RKO (cell line): ENCODE results near the gene CD209.
"Not testable (repeated sequence)": the region's sequence is repeated elsewhere in the genome, so short reads cannot be mapped to it uniquely, and the experiment has no call there.

Experiments used
- DNase-seq: peaks from one replicate; pipeline ENCODE4 v3.0.0-alpha.2; 2016; ENCODE audit warnings: low spot score

The CD209 gene

DNA sequence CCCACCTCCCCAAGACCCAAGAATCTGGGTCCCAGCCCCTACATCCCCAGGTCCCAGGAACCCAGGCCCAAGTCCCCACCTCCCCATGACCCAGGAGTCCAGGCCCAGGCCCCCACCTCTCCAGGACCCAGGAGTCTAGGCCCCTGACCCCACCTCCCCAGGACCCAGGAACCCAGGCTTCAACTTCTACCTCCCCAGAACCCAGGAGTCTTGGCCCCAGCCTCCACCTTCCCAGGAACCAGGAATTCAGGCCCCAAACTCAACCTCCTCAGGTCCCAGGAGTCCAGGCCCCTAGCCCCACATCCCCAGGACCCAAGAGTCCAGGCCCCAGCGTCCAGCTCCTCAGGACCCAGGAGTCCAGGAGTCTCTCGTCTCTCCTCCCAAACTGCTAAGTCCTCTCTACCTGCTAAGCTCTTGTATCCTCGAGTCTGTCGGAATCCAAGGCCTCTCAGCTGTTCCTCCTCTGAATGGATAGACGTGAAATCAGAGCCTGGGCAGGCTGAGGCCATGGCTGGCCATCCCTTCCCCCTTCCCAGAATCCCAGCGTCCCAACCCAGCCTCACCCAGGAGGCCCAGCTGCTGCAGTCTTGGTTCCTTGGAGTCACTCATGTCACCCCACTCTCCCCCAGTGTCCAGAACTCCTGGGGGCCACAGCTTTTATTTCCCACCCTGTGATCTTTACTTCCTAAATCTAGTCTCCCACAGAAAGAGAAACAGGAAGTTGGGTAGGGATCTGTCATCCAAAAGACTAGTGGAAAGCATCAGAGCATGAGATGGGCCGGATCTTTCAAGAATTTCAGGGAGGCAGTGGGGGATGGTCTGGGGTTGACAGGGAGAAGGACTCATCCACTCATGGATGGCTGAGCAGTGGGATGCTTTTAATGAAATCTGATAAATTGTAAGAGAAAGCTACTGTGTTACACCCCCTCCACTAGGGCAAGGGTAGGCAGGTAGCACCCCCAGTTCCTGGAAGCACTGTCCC lies at the start of gene CD209:
TSS of gene CD209 (minus strand) at position 632 of the 982 bp plus-strand sequence. CDS start at position 609, 23 bp downstream.
- no peak for DNase-seq

- no peak for DNase-seq
Observed at GRCh38 chr19:7795555-7796161, 48.3 kb upstream of the CD209 start.

DNA sequence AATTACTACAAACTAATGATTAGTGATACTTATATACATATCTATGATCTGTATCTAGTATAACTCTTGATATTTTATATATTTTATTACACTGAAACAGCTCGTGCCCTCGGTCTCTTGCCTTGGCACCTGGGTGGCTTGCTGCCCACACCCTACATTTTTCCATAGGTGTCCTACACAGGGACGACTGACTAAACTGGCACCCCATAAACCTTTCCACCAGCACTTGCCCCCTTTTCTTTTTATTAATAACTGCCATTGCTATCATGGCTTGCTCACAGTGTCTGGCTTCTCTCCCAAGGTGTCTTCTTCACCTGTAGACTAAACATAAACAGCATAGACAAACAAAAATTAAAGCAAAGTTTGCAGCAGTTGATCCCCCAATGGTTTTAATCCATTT lies 46.2 kb upstream of the CD209 start:
- DNase-seq, result no peak

DNA sequence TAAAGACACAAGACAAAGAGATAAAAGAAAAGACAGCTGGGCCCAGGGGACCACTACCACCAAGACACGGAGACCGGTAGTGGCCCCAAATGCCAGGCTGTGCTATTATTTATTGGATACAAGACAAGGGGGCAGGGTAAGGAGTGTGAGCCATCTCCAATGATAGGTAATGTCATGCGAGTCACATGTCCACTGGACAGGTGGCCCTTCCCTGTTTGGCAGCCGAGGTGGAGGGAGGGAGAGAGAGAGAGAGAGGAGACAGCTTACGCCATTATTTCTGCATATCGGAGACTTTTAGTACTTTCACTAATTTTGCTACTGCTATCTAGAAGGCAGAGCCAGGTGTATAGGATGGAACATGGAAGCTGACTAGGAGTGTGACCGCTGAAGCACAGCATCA lies 45.4 kb upstream of the CD209 start:
- DNase-seq, result not testable (repeated sequence)

DNA sequence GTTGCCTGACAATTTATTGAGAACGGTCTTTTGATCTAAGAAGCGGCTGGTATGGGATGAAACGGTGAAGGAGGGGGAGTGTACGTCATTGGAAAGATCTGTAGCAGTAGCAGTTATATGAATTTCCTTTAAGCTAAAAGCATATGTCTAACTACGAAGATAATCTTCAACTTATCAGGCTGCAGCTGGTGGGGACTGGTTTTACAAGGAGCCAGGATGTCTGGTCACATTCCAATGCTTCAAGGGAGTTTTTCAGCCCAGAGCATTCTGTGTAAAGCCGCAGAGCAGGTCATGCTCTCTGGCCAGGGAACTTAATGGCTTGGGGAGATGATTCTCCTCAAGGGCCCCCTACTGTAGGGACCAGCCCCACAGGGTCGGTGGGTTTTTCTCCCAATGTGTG lies 44.9 kb upstream of the CD209 start:
- no peak for DNase-seq

- no peak for DNase-seq
Observed at GRCh38 chr19:7790416-7790815, 43.1 kb upstream of the CD209 start.

DNA sequence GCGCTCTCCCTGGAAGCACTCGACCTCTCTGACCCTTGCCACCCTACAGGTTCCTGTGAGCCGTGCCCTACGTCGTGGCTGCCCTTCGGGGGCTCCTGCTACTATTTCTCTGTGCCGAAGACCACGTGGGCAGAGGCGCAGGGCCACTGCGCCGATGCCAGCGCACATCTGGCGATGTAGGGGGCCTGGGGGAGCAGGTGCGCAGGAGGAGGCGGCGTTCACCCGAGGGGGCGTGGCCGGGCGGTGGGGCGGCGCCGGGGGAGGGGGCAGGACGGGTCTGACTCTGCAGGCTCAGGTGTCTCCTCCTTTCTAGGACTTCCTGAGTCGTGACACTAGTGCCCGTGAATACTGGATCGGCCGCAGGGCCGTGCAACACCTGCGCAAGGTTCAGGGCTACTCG lies 42.1 kb upstream of the CD209 start:
- no peak for DNase-seq

- no peak for DNase-seq
Observed at GRCh38 chr19:7788933-7789323, 41.6 kb upstream of the CD209 start.

DNA sequence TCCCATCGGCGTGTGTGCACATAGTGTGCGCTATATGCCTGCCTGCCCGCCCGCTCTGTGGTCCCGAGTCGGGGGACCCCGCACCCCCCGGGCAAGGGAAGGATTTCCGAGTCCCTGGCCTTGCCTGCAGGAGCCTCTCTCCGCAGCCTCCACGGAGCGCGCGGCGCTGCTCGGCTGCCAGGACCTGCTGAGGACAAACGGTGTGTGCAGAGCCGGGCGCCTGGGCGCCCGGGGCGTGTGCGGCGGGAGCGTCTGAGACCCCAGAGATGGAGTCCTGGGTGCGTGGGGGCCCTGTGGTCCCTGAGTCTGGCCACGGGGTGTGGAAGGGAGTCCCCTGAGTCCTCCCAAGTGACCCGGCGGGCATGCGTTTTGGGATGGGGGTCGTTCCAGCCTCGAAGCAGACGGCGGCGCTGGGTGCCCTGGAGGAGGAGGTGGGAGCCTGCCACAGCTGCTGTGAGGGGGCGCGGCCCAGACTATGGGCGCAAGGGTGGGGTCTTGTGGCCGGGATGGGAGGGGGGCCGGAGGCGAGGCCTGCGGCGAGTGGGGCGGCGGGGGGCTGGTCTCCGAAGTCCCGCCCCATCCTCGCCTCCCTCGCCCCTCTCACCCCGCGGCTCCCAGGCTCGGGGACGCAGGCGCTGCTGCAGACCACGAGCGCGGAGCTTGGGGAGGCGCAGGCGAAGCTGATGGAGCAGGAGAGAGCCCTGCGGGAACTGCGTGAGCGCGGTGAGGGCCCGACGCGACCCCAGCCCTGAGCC lies 41.0 kb upstream of the CD209 start:
- DNase-seq, result no peak

DNA sequence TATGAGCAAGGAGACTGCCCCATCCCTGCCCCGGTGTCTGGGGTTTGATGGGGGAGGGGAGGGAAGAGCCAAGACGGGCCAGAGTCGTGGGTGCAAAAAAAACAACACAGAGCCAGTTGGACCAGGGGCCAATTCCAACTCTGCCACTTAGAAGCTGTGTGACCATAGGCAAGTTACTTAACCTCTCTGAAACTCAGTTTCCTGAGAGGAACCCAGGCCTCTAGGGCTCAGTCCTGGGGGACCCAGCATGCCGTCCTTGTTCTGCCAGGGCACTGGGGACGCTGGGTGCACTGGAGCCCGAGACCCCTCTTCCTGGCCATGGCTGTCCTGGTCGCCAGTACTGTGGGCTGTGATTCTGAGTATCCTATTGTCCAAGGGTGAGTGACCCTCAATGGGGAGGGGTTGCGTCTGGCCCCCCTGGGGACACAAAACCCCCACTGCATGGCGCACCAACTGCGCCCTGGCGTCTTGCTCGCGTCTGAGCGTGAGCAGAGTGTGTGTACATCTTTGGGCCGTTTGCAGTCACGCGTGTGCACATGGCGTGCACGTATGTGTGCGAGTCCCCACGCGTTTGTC lies 40.4 kb upstream of the CD209 start:
- DNase-seq, result no peak

GRCh38 chr19:7787141-7787540 lies 39.8 kb upstream of the CD209 start:
- no peak for DNase-seq

- no peak for DNase-seq
Observed at GRCh38 chr19:7784856-7785255, 37.5 kb upstream of the CD209 start.

DNA sequence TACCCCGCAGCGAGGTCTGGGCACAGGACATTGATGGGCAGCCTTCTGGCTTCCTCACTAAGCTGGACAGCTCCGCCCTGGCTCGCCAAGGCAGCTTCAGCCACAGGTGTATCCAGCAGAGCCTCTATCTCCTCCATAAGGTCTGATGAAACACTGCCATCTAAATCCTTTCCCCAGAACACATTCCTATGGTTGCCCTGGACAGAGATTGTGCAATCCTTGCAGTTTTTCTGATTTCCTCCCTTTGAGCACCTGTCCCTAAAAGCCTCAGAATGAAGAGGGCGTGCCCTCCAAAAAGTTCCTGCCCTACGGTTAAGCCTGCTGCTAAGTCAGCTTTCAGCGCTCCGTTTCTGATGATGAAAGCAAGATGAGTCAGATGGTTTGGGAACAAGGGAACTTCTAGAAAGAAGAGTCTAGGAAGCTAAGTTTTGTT lies 36.7 kb upstream of the CD209 start:
- peak; percentile 54 for DNase-seq

- DNase-seq, result no peak
Observed at GRCh38 chr19:7781157-7781556, 33.8 kb upstream of the CD209 start.

GRCh38 chr19:7779631-7780486 lies 32.5 kb upstream of the CD209 start:
- no peak for DNase-seq

DNA sequence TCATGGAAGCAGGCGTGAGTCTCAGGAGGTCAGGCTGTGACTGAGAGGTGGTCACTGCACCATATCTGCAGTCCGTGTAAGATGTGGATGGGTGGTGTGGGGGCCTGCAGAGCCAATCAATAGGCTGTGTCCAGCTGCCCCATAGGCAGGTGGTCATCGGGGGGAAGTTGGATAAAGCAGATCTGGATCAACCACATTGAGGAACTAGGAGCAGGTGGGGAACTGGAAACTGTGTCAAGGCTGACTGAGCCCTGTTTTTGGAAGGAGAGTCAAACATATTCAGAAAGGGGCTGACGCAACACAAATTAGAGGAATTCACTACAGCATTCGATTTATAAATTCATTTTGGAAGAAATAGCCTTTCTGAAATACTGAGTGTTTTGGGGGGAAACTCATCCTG lies 30.7 kb upstream of the CD209 start:
- DNase-seq, result no peak

DNA sequence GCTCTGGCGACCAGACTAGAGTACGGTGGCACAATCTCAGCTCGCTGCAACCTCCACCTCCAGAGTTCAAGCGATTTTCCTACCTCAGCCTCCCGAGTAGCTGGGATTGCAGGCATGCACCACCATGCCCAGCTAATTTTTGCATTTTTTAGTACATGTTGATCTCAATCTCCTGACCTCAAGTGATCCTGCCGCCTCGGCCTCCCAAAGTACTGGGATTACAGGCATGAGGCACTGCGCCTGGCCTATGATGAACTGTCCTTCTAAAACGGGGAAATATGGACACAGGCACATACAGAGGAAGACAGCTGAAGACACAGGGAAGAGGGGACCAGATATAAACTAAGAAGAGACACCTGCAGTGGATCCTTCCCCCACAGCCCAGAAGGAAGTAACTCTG lies 28.4 kb upstream of the CD209 start:
- no peak for DNase-seq

DNA sequence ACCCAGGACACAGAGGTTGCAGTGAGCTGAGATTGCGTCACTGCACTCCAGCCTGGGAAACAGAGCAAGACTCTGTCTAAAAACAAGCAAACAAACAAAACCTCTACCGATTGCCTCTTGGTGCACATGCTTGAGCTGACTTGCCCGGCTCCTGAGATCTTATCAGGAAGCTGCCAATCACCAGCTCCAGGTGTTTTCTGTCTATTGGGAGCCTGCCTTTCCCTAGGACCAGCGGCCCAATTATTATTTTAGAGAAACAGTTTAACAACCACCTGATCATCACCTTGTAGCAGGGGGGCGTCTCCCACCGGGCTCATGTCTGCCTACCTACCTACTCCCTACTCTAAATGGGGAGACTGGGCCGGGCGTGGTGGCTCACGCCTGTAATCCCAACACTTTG lies 26.5 kb upstream of the CD209 start:
- DNase-seq, result no peak

DNA sequence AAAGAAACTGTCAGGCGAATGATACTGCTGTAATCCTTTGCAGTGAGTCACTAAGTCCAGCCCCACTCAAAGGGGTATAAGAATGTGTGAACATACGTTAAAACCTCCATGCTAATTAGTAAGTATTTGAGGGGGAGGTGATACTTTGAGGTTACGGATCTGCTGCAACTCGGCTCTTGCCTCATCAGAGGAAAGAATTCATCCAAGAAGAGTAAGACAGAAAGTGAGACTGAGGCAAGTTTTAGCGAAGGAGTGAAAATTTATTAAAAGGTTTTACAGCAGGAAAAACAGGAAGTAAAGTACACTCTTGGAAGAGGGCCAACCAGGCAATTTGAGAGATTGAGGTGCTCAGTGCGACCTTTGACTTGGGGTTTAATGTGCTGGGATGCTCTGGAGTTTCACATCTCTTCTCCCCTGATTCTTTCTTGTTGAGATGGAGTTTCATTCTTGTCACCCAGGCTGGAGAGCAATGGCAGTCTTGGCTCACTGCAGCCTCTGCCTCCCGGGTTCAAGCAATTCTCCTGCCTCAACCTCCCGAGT lies 25.5 kb upstream of the CD209 start:
- peak; percentile 16 for DNase-seq

DNA sequence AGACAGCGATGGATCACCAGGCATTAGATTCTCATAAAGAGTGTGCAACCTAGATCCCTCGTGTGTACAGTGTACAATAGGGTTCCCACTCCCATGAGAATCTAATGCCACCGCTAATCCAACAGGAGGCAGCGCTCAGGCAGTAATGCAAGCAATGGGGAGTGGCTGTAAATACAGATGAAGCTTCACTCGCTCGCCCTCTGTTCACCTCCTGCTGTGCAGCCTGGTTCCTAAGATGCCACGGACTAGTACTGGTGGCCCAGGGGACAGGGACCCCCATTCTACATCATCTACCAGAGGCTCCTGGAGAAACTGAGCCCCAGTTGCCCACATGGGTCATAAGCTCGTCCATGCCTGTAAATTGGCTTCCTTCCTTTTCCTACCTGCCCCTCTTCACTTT lies 23.7 kb upstream of the CD209 start:
- no peak for DNase-seq

GRCh38 chr19:7769171-7769570 lies 21.8 kb upstream of the CD209 start:
- no peak for DNase-seq
